ENCODE results near the gene NEFH.

DNA sequence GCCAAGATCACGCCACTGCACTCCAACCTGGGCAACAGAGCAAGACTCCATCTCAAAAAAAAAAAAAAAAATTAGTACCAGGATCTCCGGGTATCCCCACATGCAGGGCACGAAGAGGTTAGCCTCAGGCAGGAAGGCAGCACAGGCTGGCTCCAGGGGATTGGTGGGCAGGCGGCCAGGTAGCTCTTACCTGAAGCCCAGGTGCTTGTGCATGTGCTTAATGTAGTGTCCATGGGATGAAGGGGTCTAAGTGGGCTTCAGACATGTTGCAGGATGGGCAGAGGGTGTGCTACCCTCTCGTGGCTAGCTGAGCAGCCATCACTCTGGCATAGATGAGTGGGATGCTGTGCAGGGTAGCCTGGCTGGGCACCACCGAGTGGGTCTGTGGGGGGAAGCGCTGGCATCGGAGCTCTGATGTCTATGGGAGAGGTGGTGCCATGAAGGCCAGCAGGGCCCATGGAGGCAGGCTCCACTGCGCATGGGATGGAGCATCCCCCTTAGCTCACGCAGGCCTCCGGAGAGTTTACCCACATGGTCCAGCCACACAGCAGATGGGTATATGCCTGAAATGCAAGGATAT is 30.6 kb upstream of the NEFH start:
- TF ChIP-seq, protein P1, sequence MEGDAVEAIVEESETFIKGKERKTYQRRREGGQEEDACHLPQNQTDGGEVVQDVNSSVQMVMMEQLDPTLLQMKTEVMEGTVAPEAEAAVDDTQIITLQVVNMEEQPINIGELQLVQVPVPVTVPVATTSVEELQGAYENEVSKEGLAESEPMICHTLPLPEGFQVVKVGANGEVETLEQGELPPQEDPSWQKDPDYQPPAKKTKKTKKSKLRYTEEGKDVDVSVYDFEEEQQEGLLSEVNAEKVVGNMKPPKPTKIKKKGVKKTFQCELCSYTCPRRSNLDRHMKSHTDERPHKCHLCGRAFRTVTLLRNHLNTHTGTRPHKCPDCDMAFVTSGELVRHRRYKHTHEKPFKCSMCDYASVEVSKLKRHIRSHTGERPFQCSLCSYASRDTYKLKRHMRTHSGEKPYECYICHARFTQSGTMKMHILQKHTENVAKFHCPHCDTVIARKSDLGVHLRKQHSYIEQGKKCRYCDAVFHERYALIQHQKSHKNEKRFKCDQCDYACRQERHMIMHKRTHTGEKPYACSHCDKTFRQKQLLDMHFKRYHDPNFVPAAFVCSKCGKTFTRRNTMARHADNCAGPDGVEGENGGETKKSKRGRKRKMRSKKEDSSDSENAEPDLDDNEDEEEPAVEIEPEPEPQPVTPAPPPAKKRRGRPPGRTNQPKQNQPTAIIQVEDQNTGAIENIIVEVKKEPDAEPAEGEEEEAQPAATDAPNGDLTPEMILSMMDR (IDR thresholded peaks at IDR 0.05) = no peak
- TF ChIP-seq POLR2A (IDR thresholded peaks at IDR 0.05) = no peak
